Measurements from ENCODE around the gene ME2. TPM values are rescaled to one million over a fixed set of nuclear protein-coding genes. Genes with fewer than 3 reads are reported as not detected.

The ME2 gene
- total RNA-seq, 1 experiment from 2014 or later = 49.0 TPM

DNA sequence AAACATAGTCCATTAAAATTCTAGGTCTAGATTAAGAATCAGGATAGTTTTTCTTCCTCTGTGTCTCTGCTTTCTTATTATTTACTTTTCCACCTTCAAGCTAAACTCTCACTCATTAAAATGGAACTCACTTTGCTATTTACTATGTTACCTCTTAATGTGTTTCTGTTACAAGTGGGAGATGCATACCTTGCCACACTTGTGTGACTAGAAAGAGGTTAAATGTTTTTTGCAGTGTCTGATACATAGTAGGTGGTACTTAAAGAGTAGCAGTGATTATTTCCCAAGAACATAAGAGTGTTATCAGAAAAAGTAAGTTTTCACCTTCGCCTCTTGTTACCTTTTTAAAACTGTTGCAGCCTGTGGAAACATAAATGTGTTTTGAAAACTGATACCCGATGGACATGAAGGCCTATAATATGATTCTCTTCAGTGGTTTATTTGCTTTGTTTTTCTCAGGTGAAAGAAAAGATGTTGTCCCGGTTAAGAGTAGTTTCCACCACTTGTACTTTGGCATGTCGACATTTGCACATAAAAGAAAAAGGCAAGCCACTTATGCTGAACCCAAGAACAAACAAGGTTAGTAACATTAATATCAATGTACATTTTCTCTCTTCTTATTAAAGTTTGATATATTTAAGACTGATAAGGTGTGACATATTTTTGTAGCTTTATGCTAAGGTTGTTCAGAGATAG lies 16.6 kb downstream of the ME2 start (continued):
- TF ChIP-seq POLR2AphosphoS5 (IDR thresholded peaks at IDR 0.05; ENCODE audit: low read depth, low read length) (no peak), TCF7L2 (IDR thresholded peaks at IDR 0.05; ENCODE audit: borderline replicate concordance, extremely low read depth, insufficient read depth, insufficient read length) (no peak), ZBTB33 (IDR thresholded peaks at IDR 0.05; ENCODE audit: extremely low read depth, insufficient replicate concordance, low read length) (no peak)

- Histone ChIP-seq H3K9me2 (ENCODE audit: insufficient read depth) (no peaks in the 10 kb centered on the region), H3K4me1 (ENCODE audit: control insufficient read depth in 1 of 2, insufficient read depth in 2 of 2, low read length in 2 of 2) (no peaks in the 10 kb centered on the region), H3K27me3 (ENCODE audit: insufficient read depth, low read length) (no peaks in the 10 kb centered on the region), H3K9me3 (ENCODE audit: control insufficient read depth in 1 of 2, insufficient read depth in 1 of 2, low read depth in 1 of 2, low read length in 2 of 2) (no peaks in the 10 kb centered on the region), H3K79me2 (ENCODE audit: insufficient read depth, low read length) (no peaks in the 10 kb centered on the region; the same call in 1 of the 2 replicates), H3K4me2 (ENCODE audit: low read length) (no peak overlapping the region), H2AFZ (ENCODE audit: low read depth, low read length, poor library complexity, severe bottlenecking) (no peak overlapping the region), H4K20me1 (ENCODE audit: insufficient read depth) (no peaks in the 10 kb centered on the region), H3K4me3 (replicated peaks in 1 of 2; ENCODE audit: low read depth in 1 of 2, low read length in 2 of 2) (no peak overlapping the region), H3K27ac (ENCODE audit: low read depth, low read length) (no peak overlapping the region), H3K9ac (ENCODE audit: low read length) (no peak overlapping the region), H3K36me3 (ENCODE audit: control insufficient read depth in 1 of 2, insufficient read depth in 2 of 2, low read length in 2 of 2) (peaks cover 0 to 2% of the 10 kb centered on the region in 2 experiments; a peak in 2 of 4 replicates)
- RAD21 ChIA-PET (ENCODE audit: low non-redundant PET in 1 of 2, low total read pairs in 2 of 2, uncharacterized antibody in 2 of 2, unreplicated experiment in 2 of 2) = no interaction called here
- no peak for TF ChIP-seq EZH2 (IDR thresholded peaks at IDR 0.05)
- TF ChIP-seq, protein P1, sequence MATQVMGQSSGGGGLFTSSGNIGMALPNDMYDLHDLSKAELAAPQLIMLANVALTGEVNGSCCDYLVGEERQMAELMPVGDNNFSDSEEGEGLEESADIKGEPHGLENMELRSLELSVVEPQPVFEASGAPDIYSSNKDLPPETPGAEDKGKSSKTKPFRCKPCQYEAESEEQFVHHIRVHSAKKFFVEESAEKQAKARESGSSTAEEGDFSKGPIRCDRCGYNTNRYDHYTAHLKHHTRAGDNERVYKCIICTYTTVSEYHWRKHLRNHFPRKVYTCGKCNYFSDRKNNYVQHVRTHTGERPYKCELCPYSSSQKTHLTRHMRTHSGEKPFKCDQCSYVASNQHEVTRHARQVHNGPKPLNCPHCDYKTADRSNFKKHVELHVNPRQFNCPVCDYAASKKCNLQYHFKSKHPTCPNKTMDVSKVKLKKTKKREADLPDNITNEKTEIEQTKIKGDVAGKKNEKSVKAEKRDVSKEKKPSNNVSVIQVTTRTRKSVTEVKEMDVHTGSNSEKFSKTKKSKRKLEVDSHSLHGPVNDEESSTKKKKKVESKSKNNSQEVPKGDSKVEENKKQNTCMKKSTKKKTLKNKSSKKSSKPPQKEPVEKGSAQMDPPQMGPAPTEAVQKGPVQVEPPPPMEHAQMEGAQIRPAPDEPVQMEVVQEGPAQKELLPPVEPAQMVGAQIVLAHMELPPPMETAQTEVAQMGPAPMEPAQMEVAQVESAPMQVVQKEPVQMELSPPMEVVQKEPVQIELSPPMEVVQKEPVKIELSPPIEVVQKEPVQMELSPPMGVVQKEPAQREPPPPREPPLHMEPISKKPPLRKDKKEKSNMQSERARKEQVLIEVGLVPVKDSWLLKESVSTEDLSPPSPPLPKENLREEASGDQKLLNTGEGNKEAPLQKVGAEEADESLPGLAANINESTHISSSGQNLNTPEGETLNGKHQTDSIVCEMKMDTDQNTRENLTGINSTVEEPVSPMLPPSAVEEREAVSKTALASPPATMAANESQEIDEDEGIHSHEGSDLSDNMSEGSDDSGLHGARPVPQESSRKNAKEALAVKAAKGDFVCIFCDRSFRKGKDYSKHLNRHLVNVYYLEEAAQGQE (IDR thresholded peaks at IDR 0.05; ENCODE audit: low read depth) = no peak
- no peak for TF ChIP-seq EGR1 (IDR thresholded peaks at IDR 0.05; ENCODE audit: low read depth)
- no peak for TF ChIP-seq ZFX (IDR thresholded peaks at IDR 0.05)
- POLR2A ChIA-PET = no interaction called here
- DNase-seq (ENCODE audit: low read depth, low spot score) (no peak), ATAC-seq (no peak)
- TSS peak; percentile 12 for BruUV-seq (replicated peaks)
- CTCF ChIA-PET = no interaction called here
- intact Hi-C loops (cut with micrococcal nuclease) = no loop called here
Measured at GRCh38 chr18:50896093-50896492, 17.2 kb downstream of the ME2 start.

Data from HCT116 (cell line).